Ishikawa (cell line): ENCODE results near the gene MIS12.

Source experiments
- CEBPB ChIP-seq: IDR thresholded peaks from 2 replicates; pipeline ENCODE4 v1.6.1; 2012
- CREB1 ChIP-seq: IDR thresholded peaks from 2 replicates; pipeline ENCODE4 v1.6.1; 2012; ENCODE audit warnings: low read depth
- EGR1 ChIP-seq: IDR thresholded peaks from 2 replicates; pipeline ENCODE4 v1.6.1; 2012
- EP300 ChIP-seq: IDR thresholded peaks from 2 replicates; pipeline ENCODE4 v1.6.1; 2012; ENCODE audit warnings: borderline replicate concordance
- FOXM1 ChIP-seq: IDR thresholded peaks from 2 replicates; pipeline ENCODE4 v1.6.1; 2012; ENCODE audit warnings: low read depth, borderline replicate concordance
- NFIC ChIP-seq: IDR thresholded peaks from 2 replicates; pipeline ENCODE4 v1.6.1; 2012
- RAD21 ChIP-seq: IDR thresholded peaks from 2 replicates; pipeline ENCODE4 v1.6.1; 2012; ENCODE audit warnings: low read depth
- TAF1 ChIP-seq: IDR thresholded peaks from 2 replicates; pipeline ENCODE4 v1.6.1; 2012; ENCODE audit warnings: low read depth, mild to moderate bottlenecking
- TCF12 ChIP-seq: IDR thresholded peaks from 2 replicates; pipeline ENCODE4 v1.6.1; 2012; ENCODE audit warnings: low read depth
- TEAD4 ChIP-seq: IDR thresholded peaks from 2 replicates; pipeline ENCODE4 v1.6.1; 2012
- YY1 ChIP-seq: IDR thresholded peaks from 2 replicates; pipeline ENCODE4 v1.6.1; 2012; ENCODE audit warnings: low read depth
- ZBTB7A ChIP-seq: IDR thresholded peaks from 2 replicates; pipeline ENCODE4 v1.6.1; 2012; ENCODE audit warnings: low read depth
- TF ChIP-seq, protein P1 (sequence below): IDR thresholded peaks from 2 replicates; pipeline ENCODE4 v1.6.1; 2012; ENCODE audit warnings: low read depth, mild to moderate bottlenecking
- TF ChIP-seq, protein P2 (sequence below): IDR thresholded peaks from 2 replicates; pipeline ENCODE4 v1.6.1; 2012
- TF ChIP-seq, protein P3 (sequence below): IDR thresholded peaks from 2 replicates; pipeline ENCODE4 v1.6.1; 2012

The MIS12 gene

DNA sequence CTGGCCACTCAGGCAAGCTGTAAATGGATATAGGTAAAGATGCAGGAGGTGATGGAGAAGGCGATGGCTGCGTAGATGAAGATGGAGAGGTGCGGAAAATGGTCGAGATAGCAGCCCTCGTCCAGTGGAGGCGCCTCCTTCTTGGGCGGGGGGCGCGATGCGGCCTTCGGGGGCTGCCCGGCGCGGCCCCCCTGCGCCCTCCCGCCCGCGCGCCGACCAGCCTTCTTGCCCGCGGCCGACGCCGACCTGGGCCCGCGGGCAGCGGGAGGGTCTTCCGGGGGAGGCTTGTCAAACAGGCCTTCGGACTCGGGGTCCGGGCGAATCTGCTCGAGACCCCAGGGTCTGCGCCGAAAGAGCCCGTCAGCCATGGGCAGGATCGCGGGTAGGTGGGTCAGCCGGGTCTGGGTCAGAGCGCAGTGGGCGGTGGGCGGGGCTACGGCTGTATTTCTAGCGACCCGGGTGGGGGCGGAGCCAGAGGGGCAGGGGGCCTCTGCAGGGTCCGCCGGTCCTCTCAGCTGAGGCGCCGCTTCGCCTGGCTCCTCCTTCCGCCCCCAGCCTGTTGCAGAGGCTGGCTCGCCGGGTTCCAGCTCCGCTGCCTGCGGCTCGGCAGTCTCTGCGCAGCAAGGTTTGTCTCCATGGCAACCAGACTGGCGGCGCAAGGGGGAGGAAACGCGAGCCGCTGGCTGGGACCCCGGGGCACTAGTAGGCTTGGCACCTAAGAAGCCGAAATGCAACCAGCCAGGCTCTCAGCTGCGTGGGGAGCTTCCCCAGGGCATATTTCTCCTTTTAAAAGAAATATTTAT lies 14.4 kb downstream of the MIS12 start:
- TF ChIP-seq, protein P1, sequence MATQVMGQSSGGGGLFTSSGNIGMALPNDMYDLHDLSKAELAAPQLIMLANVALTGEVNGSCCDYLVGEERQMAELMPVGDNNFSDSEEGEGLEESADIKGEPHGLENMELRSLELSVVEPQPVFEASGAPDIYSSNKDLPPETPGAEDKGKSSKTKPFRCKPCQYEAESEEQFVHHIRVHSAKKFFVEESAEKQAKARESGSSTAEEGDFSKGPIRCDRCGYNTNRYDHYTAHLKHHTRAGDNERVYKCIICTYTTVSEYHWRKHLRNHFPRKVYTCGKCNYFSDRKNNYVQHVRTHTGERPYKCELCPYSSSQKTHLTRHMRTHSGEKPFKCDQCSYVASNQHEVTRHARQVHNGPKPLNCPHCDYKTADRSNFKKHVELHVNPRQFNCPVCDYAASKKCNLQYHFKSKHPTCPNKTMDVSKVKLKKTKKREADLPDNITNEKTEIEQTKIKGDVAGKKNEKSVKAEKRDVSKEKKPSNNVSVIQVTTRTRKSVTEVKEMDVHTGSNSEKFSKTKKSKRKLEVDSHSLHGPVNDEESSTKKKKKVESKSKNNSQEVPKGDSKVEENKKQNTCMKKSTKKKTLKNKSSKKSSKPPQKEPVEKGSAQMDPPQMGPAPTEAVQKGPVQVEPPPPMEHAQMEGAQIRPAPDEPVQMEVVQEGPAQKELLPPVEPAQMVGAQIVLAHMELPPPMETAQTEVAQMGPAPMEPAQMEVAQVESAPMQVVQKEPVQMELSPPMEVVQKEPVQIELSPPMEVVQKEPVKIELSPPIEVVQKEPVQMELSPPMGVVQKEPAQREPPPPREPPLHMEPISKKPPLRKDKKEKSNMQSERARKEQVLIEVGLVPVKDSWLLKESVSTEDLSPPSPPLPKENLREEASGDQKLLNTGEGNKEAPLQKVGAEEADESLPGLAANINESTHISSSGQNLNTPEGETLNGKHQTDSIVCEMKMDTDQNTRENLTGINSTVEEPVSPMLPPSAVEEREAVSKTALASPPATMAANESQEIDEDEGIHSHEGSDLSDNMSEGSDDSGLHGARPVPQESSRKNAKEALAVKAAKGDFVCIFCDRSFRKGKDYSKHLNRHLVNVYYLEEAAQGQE = no peak
- TF ChIP-seq TCF12 = no peak
- TF ChIP-seq CEBPB = no peak
- TF ChIP-seq TEAD4 = no peak
- TF ChIP-seq, protein P2, sequence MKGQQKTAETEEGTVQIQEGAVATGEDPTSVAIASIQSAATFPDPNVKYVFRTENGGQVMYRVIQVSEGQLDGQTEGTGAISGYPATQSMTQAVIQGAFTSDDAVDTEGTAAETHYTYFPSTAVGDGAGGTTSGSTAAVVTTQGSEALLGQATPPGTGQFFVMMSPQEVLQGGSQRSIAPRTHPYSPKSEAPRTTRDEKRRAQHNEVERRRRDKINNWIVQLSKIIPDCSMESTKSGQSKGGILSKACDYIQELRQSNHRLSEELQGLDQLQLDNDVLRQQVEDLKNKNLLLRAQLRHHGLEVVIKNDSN = no peak
- peak; percentile 88 for TF ChIP-seq ZBTB7A
- TF ChIP-seq NFIC = no peak
- no peak for TF ChIP-seq FOXM1

DNA sequence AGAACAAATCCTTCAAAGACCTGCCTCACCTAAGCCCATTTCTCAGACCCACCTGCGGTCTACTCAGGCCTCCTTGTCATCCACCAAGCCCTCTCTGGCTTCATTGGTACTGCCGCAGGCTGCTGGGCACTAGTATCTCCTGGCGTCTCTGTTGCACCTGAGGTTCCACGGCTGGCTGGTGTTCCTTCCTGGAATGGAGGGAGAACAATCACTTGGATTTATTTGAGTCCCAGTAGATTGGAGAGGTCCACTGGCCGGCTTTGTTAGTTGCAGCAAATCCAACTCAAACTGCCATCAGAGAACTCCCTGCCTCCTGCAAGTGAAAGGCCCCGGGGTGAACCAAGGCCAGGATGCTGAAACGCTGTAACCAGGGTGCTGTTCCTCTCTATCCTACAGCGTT lies 15.3 kb downstream of the MIS12 start:
- TF ChIP-seq ZBTB7A = no peak
- TF ChIP-seq TCF12 = no peak
- TF ChIP-seq YY1 = no peak
- no peak for TF ChIP-seq TEAD4
- no peak for TF ChIP-seq EGR1
- TF ChIP-seq EP300 = no peak
- TF ChIP-seq TAF1 = no peak
- TF ChIP-seq, protein P2 = no peak
- TF ChIP-seq FOXM1 = no peak

DNA sequence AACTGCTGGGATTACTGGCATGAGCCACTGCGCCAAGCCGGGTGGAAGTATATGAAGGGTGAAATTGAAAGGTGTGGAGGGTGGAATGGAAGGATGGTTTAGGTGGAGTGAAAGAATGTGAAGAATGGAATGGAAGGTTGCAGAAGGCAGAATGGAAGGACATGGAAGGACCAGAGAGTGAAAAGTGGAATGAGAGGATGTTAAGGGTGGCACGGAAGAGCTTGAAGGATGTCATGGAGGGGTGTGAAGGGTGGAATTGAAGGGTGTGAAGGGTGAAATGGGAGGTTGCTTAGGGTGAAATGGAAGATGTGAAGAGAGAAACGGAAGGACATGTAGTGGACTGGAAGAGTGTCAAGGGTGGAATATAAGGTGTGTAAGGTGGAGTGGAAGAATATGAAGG lies 16.2 kb downstream of the MIS12 start:
- TF ChIP-seq EP300 = no peak
- no peak for TF ChIP-seq CEBPB
- TF ChIP-seq ZBTB7A = no peak
- TF ChIP-seq EGR1 = no peak
- no peak for TF ChIP-seq FOXM1

DNA sequence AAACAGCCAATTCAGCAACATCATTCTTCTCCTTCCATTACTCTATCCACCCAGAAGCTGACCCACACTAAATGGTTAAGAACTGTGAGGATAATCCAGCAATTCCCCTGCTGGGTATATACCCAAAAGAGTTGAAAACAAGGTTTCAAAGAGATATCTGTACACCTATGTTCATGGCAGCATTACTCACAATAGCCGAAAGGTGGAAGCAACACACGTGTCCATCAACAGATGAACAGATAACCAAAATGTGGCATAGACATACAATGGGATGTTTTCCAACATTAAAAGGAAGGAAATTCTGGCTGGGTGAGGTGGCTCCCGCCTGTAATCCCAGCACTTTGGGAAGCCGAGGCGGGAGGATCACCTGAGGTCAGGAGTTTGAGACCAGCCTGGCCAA lies 19.9 kb downstream of the MIS12 start:
- TF ChIP-seq CEBPB (no peak), RAD21 (no peak), TAF1 (no peak), TEAD4 (no peak)

DNA sequence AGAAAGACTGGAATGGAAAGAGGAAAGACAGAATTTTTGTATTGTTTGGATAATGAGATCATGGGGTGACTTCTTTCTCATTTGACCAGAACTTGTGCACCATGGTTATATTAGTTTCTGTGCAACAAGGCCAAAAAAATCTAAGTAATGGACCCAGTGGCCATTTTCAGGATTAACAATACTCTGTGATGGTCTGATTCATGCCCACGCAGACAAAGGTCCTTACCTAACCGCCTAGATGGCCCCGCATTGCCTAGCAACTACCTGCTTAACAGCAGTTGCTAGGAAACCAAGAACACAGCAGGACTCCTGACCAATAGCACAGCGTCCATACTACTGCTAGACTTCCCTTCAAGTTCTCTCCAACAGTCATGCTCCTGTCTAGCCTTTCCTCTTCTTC lies 22.4 kb downstream of the MIS12 start:
- no peak for TF ChIP-seq EGR1
- TF ChIP-seq EP300 = no peak
- no peak for TF ChIP-seq TCF12
- TF ChIP-seq, protein P1 = no peak
- no peak for TF ChIP-seq TAF1
- no peak for TF ChIP-seq ZBTB7A
- TF ChIP-seq RAD21 = no peak
- TF ChIP-seq YY1 = no peak
- no peak for TF ChIP-seq TEAD4
- TF ChIP-seq, protein P2 = no peak
- no peak for TF ChIP-seq NFIC
- no peak for TF ChIP-seq CEBPB
- TF ChIP-seq FOXM1 = no peak
- TF ChIP-seq CREB1 = no peak
- TF ChIP-seq, protein P3, sequence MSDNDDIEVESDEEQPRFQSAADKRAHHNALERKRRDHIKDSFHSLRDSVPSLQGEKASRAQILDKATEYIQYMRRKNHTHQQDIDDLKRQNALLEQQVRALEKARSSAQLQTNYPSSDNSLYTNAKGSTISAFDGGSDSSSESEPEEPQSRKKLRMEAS = no peak

DNA sequence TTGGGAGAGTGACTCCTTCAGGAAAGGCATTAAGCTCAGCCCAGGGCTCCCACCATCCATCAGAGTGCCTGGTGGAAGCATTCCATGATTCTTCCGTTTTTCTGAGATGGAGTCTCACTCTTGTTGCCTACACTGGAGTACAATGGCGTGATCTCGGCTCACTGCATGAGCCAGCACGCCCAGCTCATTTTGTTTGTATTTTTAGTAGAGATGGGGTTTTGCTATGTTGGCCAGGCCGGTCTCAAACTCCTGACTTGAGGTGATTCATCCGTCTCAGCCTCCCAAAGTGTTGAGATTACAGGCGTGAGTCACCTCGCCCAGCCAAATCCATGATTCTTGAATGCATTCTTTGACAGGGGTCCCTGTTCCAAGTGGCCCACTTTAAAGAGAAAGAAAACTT lies 23.1 kb downstream of the MIS12 start:
- TF ChIP-seq ZBTB7A = no peak
- no peak for TF ChIP-seq TAF1
- no peak for TF ChIP-seq FOXM1
- TF ChIP-seq, protein P2 = no peak
- no peak for TF ChIP-seq CEBPB
- TF ChIP-seq, protein P1 = no peak
- no peak for TF ChIP-seq EP300
- TF ChIP-seq, protein P3 = no peak
- TF ChIP-seq YY1 = no peak
- TF ChIP-seq TEAD4 = no peak
- no peak for TF ChIP-seq TCF12
- TF ChIP-seq NFIC = no peak
- no peak for TF ChIP-seq CREB1
- no peak for TF ChIP-seq EGR1
